Calu3 (cell line): ENCODE results near the gene ZNF189. TPM values are rescaled to one million over a fixed set of nuclear protein-coding genes. Genes with fewer than 3 reads are reported as not detected.

Source experiments
- BruUV-seq: library from RNA; stranded (reverse); fragments of 400-500 nt; replicated peaks from 2 replicates; lab custom pipeline; 2021; lab: Mats Ljungman, UMichigan
- CTCF ChIA-PET: fragments of 300-600 bp; sonication (Branson Sonifier 250); formaldehyde crosslinking; loops from one replicate; lab custom pipeline; 2022; ENCODE audit warnings: antibody characterized with exemption; lab: Charles Lee
- DNase-seq: peaks from one replicate; pipeline ENCODE4 v3.0.0; 2022
- H3K27ac Mint-ChIP-seq: one replicate; pipeline ENCODE4 v1.8.0; 2022; ENCODE audit warnings: mixed read lengths; ENCODE audit not compliant: unreplicated experiment
- H3K27me3 Mint-ChIP-seq: one replicate; pipeline ENCODE4 v1.8.0; 2022; ENCODE audit warnings: mixed read lengths; ENCODE audit not compliant: unreplicated experiment
- H3K36me3 Mint-ChIP-seq: one replicate; pipeline ENCODE4 v1.8.0; 2022; ENCODE audit warnings: mild to moderate bottlenecking, moderate library complexity, mixed read lengths; ENCODE audit not compliant: insufficient read depth, unreplicated experiment
- H3K4me1 Mint-ChIP-seq: one replicate; pipeline ENCODE4 v1.8.0; 2022; ENCODE audit warnings: mild to moderate bottlenecking, low read depth, mixed read lengths; ENCODE audit not compliant: unreplicated experiment
- H3K4me3 Mint-ChIP-seq: one replicate; pipeline ENCODE4 v1.8.0; 2022; ENCODE audit warnings: mild to moderate bottlenecking, low read depth, moderate library complexity, mixed read lengths; ENCODE audit not compliant: unreplicated experiment
- H3K9me3 Mint-ChIP-seq: one replicate; pipeline ENCODE4 v1.8.0; 2022; ENCODE audit warnings: low read depth, mixed read lengths; ENCODE audit not compliant: unreplicated experiment
- CTCF ChIP-seq: fragments of 200-600 bp; IDR thresholded peaks from one replicate; pipeline ENCODE4 v1.8.0; 2022; ENCODE audit warnings: antibody characterized with exemption; ENCODE audit not compliant: unreplicated experiment
- intact Hi-C: fragments of 100-400 bp; cut with micrococcal nuclease; formaldehyde crosslinking; loops from one replicate; pipeline ENCODE4 v1.10.0; 2022; ENCODE audit not compliant: unreplicated experiment
- total RNA-seq: library from RNA; stranded (reverse); gene quantifications from 2 replicates; pipeline ENCODE4 v1.2.3, GENCODE V29; 2022

Gene ZNF189
- total RNA-seq, 1 experiment from 2014 or later, result 20.1 TPM

- H3K27ac Mint-ChIP-seq, result no peak overlapping the region
- H3K4me3 Mint-ChIP-seq, result no peak overlapping the region
- peaks cover 16% of the 10 kb centered on the region for H3K9me3 Mint-ChIP-seq
- peaks cover 26% of the 10 kb centered on the region for H3K36me3 Mint-ChIP-seq
- CTCF ChIA-PET, result no interaction called here
- DNase-seq, result no peak
- H3K27me3 Mint-ChIP-seq, result no peaks in the 10 kb centered on the region
- intact Hi-C loops, result no loop called here
- TF ChIP-seq CTCF, result no peak
- BruUV-seq, result no TSS peak
- peaks cover 12% of the 10 kb centered on the region for H3K4me1 Mint-ChIP-seq
These were observed 16.9 kb downstream of the ZNF189 start for GRCh38 chr9:101415578-101415977.

- H3K4me1 Mint-ChIP-seq, result peaks cover 12% of the 10 kb centered on the region
- BruUV-seq, result no TSS peak
- no peak for DNase-seq
- H3K27ac Mint-ChIP-seq, result no peak overlapping the region
- intact Hi-C loops, result no loop called here
- H3K27me3 Mint-ChIP-seq, result no peaks in the 10 kb centered on the region
- H3K9me3 Mint-ChIP-seq, result peaks cover 14% of the 10 kb centered on the region
- peaks cover 17% of the 10 kb centered on the region for H3K36me3 Mint-ChIP-seq
- TF ChIP-seq CTCF, result no peak
- CTCF ChIA-PET, result no interaction called here
- no peak overlapping the region for H3K4me3 Mint-ChIP-seq
These were observed 18.7 kb downstream of the ZNF189 start for GRCh38 chr9:101417389-101417788.

- peaks cover 12% of the 10 kb centered on the region for H3K9me3 Mint-ChIP-seq
- CTCF ChIA-PET, result no interaction called here
- no TSS peak for BruUV-seq
- intact Hi-C loops, result no loop called here
- H3K36me3 Mint-ChIP-seq, result peaks cover 12% of the 10 kb centered on the region
- H3K4me1 Mint-ChIP-seq, result peaks cover 12% of the 10 kb centered on the region
- DNase-seq, result no peak
- H3K27me3 Mint-ChIP-seq, result no peaks in the 10 kb centered on the region
- no peak for TF ChIP-seq CTCF
- H3K27ac Mint-ChIP-seq, result no peak overlapping the region
- no peak overlapping the region for H3K4me3 Mint-ChIP-seq
These were observed 19.3 kb downstream of the ZNF189 start for GRCh38 chr9:101417977-101418376.

- Mint-ChIP-seq H3K4me3 (no peak overlapping the region), H3K36me3 (peaks cover 7% of the 10 kb centered on the region), H3K4me1 (peaks cover 12% of the 10 kb centered on the region), H3K27ac (no peak overlapping the region), H3K27me3 (no peaks in the 10 kb centered on the region), H3K9me3 (peaks cover 11% of the 10 kb centered on the region)
- intact Hi-C loops, result no loop called here
- CTCF ChIA-PET, result no interaction called here
- TF ChIP-seq CTCF, result no peak
- BruUV-seq, result no TSS peak
- no peak for DNase-seq
These were observed 20.1 kb downstream of the ZNF189 start for GRCh38 chr9:101418518-101419430.
